GM13977 (cell line): ENCODE measurements around the gene CNOT4.
"Not testable (repeated sequence)": the region's sequence is repeated elsewhere in the genome, so short reads cannot be mapped to it uniquely, and the experiment has no call there.

Experiments
- DNase-seq: peaks from one replicate; pipeline ENCODE4 v3.0.0; 2012; ENCODE audit warnings: low spot score
- in situ Hi-C: fragments of 300-500 bp; cut with MboI; formaldehyde crosslinking; loops from one replicate; pipeline ENCODE4 v1.12.0; 2022; ENCODE audit warnings: low sequenced_read_pairs, low pct_unique_long_range_greater_than_20kb, mixed read lengths, inconsistent platforms; ENCODE audit not compliant: unreplicated experiment
- TF ChIP-seq, protein P1 (sequence below): IDR thresholded peaks from 2 replicates; pipeline ENCODE4 v1.5.1; 2012; ENCODE audit warnings: mild to moderate bottlenecking, control low read depth; ENCODE audit not compliant: insufficient read depth; ENCODE audit errors: extremely low read depth, missing control alignments

The CNOT4 gene

GRCh38 chr7:135327458-135327857, 182.4 kb downstream of the CNOT4 start:
- TF ChIP-seq, protein P1, sequence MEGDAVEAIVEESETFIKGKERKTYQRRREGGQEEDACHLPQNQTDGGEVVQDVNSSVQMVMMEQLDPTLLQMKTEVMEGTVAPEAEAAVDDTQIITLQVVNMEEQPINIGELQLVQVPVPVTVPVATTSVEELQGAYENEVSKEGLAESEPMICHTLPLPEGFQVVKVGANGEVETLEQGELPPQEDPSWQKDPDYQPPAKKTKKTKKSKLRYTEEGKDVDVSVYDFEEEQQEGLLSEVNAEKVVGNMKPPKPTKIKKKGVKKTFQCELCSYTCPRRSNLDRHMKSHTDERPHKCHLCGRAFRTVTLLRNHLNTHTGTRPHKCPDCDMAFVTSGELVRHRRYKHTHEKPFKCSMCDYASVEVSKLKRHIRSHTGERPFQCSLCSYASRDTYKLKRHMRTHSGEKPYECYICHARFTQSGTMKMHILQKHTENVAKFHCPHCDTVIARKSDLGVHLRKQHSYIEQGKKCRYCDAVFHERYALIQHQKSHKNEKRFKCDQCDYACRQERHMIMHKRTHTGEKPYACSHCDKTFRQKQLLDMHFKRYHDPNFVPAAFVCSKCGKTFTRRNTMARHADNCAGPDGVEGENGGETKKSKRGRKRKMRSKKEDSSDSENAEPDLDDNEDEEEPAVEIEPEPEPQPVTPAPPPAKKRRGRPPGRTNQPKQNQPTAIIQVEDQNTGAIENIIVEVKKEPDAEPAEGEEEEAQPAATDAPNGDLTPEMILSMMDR: no peak
- DNase-seq: no peak
- in situ Hi-C loops: no loop called here

GRCh38 chr7:135326636-135327280, 183.1 kb downstream of the CNOT4 start:
- no peak for DNase-seq
- in situ Hi-C loops: no loop called here
- TF ChIP-seq, protein P1: no peak

DNA sequence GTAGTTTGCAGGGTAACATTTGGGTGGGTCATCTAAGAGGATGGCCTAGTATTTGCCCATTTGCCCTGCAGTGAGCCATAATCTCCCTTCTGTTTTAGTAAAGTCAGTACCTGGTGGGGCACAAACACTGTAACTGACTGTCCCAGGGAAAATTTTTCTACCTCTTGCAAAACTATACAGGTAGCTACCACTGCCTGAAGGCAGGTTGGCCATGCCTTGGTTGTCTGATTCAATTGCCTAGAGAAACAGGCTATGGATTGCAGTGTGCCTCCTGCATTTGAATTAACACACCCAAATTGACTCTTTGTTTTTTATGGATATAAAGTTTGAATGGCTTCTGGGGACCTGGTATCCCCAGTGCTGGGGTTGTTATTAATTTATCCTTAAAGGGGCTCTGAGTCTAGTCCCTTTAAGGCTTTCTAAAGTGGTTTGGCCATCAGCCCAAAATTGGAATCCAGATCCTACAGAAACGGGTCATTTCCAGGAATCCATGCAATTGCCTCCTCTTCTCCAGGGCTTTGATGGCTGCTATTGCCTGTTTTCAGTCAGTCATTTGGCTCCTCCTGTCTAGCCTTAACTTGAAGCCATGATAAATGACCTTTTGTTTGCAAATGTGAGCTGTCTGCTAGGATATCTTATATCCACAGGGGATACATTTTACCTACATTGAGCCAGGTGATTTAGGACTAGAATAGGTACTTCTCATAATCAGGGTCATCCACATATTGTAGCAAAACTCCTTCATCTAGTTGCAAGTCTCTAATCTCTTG, 187.1 kb downstream of the CNOT4 start:
- in situ Hi-C loops: no loop called here
- no peak for DNase-seq
- TF ChIP-seq, protein P1: no peak

DNA sequence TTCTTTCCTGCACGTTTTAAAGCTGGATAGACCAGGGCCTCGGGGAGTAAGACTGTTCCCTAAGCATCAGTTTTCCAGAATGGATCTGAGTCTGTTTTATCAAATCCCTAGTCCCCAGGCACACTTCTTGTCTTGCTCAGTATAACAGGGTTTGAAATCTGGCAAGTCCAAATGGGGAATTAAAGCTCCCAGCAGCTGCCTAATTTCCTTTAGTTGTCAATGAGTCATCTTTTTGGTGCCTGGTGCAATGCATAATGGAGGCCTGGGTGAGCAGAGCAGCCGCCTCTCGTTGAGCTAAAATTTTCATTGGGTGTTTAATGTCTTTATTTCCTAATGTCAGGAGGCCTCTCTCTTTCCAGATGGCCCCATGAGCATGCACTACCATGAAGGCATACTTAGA, 188.3 kb downstream of the CNOT4 start:
- no peak for DNase-seq
- in situ Hi-C loops: no loop called here
- TF ChIP-seq, protein P1: no peak

DNA sequence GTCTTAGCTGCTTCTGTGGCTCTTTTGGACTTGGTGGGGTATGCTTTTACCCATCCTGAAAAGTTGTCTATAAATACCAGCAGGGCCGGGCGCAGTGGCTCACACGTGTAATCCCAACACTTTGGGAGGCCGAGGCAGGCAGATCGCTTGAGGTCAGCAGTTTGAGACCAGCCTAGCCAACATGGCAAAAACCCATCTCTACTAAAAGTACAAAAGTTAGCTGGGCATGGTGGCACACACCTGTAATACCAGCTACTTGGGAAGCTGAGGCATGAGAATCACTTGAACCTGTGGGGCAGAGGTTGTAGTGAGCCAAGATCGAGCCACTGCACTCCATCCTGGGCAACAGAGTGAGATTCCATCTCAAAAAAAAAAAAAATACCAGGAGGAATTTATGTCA, 188.9 kb downstream of the CNOT4 start:
- in situ Hi-C loops, DNase-seq: not testable (repeated sequence)

- DNase-seq: no peak
- in situ Hi-C loops: no loop called here
- TF ChIP-seq, protein P1: no peak
These were observed 189.6 kb downstream of the CNOT4 start for GRCh38 chr7:135320268-135320667.

- TF ChIP-seq, protein P1: no peak
- no peak for DNase-seq
- in situ Hi-C loops: no loop called here
These were observed 192.1 kb downstream of the CNOT4 start for GRCh38 chr7:135317676-135318325.
